ENCODE data around the gene HTR7. TPM values are rescaled to one million over a fixed set of nuclear protein-coding genes. Genes with fewer than 3 reads are reported as not detected.

HTR7 gene
- total RNA-seq, 1 donor from 2014 or later, result 0.74 TPM

- no peak for DNase-seq (ENCODE audit: extremely low spot score in 2 of 2)
- intact Hi-C loops (cut with DNase I), result no loop called here
- Histone ChIP-seq H3K27ac (no peak overlapping the region), H3K9me3 (no peaks in the 10 kb centered on the region), H3K4me3 (no peak overlapping the region), H3K36me3 (no peaks in the 10 kb centered on the region), H3K4me1 (no peaks in the 10 kb centered on the region), H3K27me3 (no peaks in the 10 kb centered on the region)
- TF ChIP-seq POLR2AphosphoS5 (IDR thresholded peaks at IDR 0.05; ENCODE audit: insufficient read depth in 1 of 2, low read depth in 1 of 2) (no peak), POLR2A (IDR thresholded peaks at IDR 0.05) (no peak), CTCF (IDR thresholded peaks at IDR 0.05) (no peak)
Measured at GRCh38 chr10:90722832-90723231, 135.0 kb downstream of the HTR7 start.

- intact Hi-C loops (cut with DNase I), result no loop called here
Measured at GRCh38 chr10:90718182-90718581, 139.7 kb downstream of the HTR7 start.

GRCh38 chr10:90712529-90712928 lies 145.3 kb downstream of the HTR7 start:
- Histone ChIP-seq H3K27me3 (no peaks in the 10 kb centered on the region), H3K27ac (no peak overlapping the region), H3K36me3 (no peaks in the 10 kb centered on the region), H3K9me3 (no peaks in the 10 kb centered on the region), H3K4me3 (no peak overlapping the region), H3K4me1 (no peaks in the 10 kb centered on the region)
- DNase-seq (ENCODE audit: extremely low spot score in 2 of 2), result no peak
- TF ChIP-seq POLR2A (IDR thresholded peaks at IDR 0.05) (no peak), POLR2AphosphoS5 (IDR thresholded peaks at IDR 0.05; ENCODE audit: insufficient read depth in 1 of 2, low read depth in 1 of 2) (no peak), CTCF (IDR thresholded peaks at IDR 0.05) (no peak)
- intact Hi-C loops (cut with DNase I), result no loop called here

More at GRCh38 chr10:90718182-90718581, 139.7 kb downstream of the HTR7 start:
- Histone ChIP-seq H3K4me1 (no peaks in the 10 kb centered on the region), H3K4me3 (no peak overlapping the region), H3K36me3 (no peaks in the 10 kb centered on the region), H3K27ac (no peak overlapping the region), H3K9me3 (no peaks in the 10 kb centered on the region), H3K27me3 (no peaks in the 10 kb centered on the region)
- no peak for TF ChIP-seq POLR2AphosphoS5 (IDR thresholded peaks at IDR 0.05; ENCODE audit: insufficient read depth in 1 of 2, low read depth in 1 of 2)
- TF ChIP-seq POLR2A (IDR thresholded peaks at IDR 0.05), result no peak
- DNase-seq (ENCODE audit: extremely low spot score in 2 of 2), result no peak

- H3K36me3 ChIP-seq, result no peaks in the 10 kb centered on the region
- no peaks in the 10 kb centered on the region for H3K27me3 ChIP-seq
- no peak for DNase-seq (ENCODE audit: extremely low spot score in 2 of 2)
- H3K27ac ChIP-seq, result no peak overlapping the region
- TF ChIP-seq CTCF (IDR thresholded peaks at IDR 0.05) (no peak), POLR2AphosphoS5 (IDR thresholded peaks at IDR 0.05; ENCODE audit: insufficient read depth in 1 of 2, low read depth in 1 of 2) (no peak), POLR2A (IDR thresholded peaks at IDR 0.05) (no peak)
- intact Hi-C loops (cut with DNase I), result no loop called here
- H3K4me3 ChIP-seq, result no peak overlapping the region
- no peaks in the 10 kb centered on the region for H3K4me1 ChIP-seq
- no peaks in the 10 kb centered on the region for H3K9me3 ChIP-seq
Measured at GRCh38 chr10:90709727-90710126, 148.1 kb downstream of the HTR7 start.

GRCh38 chr10:90707657-90708056 lies 150.2 kb downstream of the HTR7 start:
- Histone ChIP-seq H3K27ac (no peak overlapping the region), H3K27me3 (no peaks in the 10 kb centered on the region)
- intact Hi-C loops (cut with DNase I), result no loop called here

GRCh38 chr10:90701428-90701827 lies 156.4 kb downstream of the HTR7 start:
- H3K27ac ChIP-seq, result no peak overlapping the region
- intact Hi-C loops (cut with DNase I), result no loop called here
- no peaks in the 10 kb centered on the region for H3K36me3 ChIP-seq
- no peak overlapping the region for H3K4me3 ChIP-seq
- no peaks in the 10 kb centered on the region for H3K9me3 ChIP-seq
- no peaks in the 10 kb centered on the region for H3K27me3 ChIP-seq
- no peaks in the 10 kb centered on the region for H3K4me1 ChIP-seq
- no peak for DNase-seq (ENCODE audit: extremely low spot score in 2 of 2)
- no peak for TF ChIP-seq POLR2A (IDR thresholded peaks at IDR 0.05)
- TF ChIP-seq CTCF (IDR thresholded peaks at IDR 0.05), result no peak
- TF ChIP-seq POLR2AphosphoS5 (IDR thresholded peaks at IDR 0.05; ENCODE audit: insufficient read depth in 1 of 2, low read depth in 1 of 2), result no peak

More at GRCh38 chr10:90707657-90708056, 150.2 kb downstream of the HTR7 start:
- TF ChIP-seq POLR2A (IDR thresholded peaks at IDR 0.05), result no peak
- no peak overlapping the region for H3K4me3 ChIP-seq
- H3K36me3 ChIP-seq, result no peaks in the 10 kb centered on the region
- no peaks in the 10 kb centered on the region for H3K4me1 ChIP-seq
- no peaks in the 10 kb centered on the region for H3K9me3 ChIP-seq
- no peak for DNase-seq (ENCODE audit: extremely low spot score in 2 of 2)
